ENCODE data around the gene ANTXR1. TPM values are rescaled to one million over a fixed set of nuclear protein-coding genes. Genes with fewer than 3 reads are reported as not detected.
A peak's percentile ranks its signal among the peaks of the same experiment; 100 is the strongest.

ANTXR1 gene
- total RNA-seq, 1 donor from 2014 or later: not detected

DNA sequence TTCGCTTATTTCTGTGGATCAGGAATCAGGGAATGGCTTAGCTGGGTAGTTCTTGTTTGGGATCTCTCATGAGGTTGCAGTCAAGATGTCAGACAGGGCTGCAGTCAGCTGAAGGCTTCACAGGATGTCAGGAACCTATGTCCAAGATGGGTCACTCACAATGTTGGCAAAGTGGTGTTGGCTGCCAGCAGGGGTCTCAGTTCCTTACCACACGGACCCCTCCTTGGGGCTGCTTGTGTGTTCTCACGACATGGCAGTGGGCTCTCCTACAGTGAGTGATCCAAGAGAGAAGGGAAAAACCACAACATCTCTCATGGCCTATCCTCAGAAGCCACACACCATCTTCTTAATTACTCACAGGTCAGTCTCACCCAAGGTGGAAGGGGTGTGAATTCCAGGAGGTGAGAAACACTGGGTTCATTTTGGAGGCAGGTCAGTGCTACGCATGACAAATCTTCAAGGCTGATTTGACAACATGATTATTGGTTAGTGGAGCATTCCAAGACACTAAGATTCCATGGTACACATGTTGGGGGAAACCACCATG is 1.3 kb upstream of the ANTXR1 start:
- Mint-ChIP-seq H3K4me1 (ENCODE audit: low read depth) (peaks cover 10% of the 10 kb centered on the region), H3K36me3 (ENCODE audit: low read depth) (no peaks in the 10 kb centered on the region), H3K4me3 (ENCODE audit: low read depth) (no peak overlapping the region), H3K27me3 (ENCODE audit: low read depth) (peaks cover 53% of the 10 kb centered on the region), H3K9me3 (no peaks in the 10 kb centered on the region), H3K27ac (no peak overlapping the region)
- DNase-seq (ENCODE audit: low spot score): no peak
- intact Hi-C loops (cut with micrococcal nuclease): loop anchor here (5.0 to 10.0 kb wide), 3 partner anchors 69 to 547 kb away; partner anchors contain the start of genes APLF and FBXO48

DNA sequence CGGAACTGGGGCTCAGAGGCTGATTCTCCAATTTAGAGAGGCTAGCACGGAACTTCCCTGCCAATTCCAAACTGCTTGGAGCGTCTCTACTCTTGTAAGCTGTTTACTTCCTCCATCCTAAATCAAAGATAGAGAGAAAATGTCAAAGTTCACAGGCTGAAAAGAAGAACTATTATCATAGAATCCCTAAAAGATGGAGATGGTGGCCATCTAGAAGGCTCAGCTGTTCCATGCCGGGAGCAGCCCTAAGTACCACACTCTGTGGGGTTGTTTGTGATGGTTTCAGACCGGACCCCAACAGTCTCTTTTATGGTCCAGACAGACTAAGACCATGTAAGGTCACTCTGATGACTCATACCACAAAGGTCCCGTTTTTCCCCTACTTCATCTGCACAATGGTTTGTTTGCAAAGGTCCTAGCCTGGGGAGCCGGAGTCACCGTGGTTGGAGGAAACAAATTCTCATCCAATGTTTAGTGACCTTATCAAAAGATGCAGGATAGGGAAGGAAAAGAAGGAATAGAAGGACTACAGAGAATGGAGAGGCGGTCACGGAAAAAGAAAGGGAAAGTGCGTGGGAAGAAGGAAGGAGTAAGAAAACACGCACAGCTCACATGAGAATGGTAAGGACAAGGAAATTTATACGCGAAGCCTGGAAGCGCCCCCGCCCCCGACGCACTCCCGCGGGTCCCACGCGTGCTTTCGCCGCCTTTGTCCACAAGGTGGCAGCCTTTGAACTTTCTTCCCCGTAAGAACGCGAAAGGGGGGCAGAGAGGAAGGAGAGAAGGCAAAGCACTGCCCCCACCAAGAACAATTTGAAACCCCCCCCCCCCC is 453 bp upstream of the ANTXR1 start:
- DNase-seq (ENCODE audit: low spot score): no peak
- Mint-ChIP-seq H3K4me1 (ENCODE audit: low read depth) (peaks cover 10% of the 10 kb centered on the region), H3K27me3 (ENCODE audit: low read depth) (peaks cover 61% of the 10 kb centered on the region), H3K36me3 (ENCODE audit: low read depth) (no peaks in the 10 kb centered on the region), H3K27ac (no peak overlapping the region), H3K9me3 (no peaks in the 10 kb centered on the region), H3K4me3 (ENCODE audit: low read depth) (peak overlapping the region; percentile 75)
- intact Hi-C loops (cut with micrococcal nuclease): loop anchor here (5.0 to 10.0 kb wide), 3 partner anchors 70 to 548 kb away; partner anchors contain the start of genes APLF and FBXO48

DNA sequence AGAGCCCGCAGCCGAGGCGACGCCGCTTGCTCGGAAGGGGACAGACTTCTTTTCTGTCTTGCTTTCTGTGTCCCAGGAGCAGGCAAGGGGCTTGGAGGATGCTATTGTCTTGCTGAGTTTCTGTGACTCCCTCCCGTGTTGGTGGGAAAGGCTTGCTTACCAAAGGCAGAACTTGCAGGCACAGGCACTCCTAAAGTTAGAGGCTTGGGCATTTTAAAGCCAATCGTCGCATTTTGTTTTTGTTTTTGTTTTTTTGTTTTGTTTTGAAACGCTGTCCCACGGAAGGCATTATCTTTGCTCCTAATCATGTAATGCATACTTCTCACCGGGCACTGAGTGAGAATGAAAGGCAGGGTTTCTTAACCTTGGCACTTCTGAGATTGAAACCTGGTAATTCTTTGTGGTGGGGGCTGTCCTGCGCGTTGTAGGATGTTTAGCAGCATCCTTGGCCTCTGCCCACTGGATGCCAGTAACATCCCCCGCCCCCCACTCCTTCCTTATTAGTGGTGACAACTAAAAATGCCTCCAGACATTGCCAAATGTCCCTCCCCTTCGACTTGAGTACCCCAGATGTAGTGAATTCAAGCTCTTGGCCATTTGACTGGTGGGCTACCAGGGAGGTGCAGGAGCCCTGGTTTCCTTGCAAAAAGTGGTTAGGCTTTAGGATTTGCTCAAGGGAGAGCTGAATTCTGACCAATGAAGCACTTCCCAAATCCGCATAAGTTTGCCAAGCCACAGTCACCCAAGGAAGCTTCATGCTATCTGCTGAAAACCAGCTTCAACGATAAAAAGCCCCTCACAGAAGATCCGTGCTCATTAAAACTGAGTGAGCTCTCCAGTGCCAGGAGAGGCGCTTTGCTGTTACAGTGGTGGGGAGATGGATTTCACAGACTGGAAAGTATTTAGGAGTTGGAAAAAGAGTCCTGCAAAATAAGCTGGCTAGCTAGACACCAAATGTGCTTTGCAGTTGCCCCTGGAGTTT is 1.2 kb downstream of the ANTXR1 start:
- intact Hi-C loops (cut with micrococcal nuclease): loop anchor here (2.0 to 10.0 kb wide), 4 partner anchors 41 to 549 kb away; partner anchors contain the start of genes APLF and FBXO48
- Mint-ChIP-seq H3K36me3 (ENCODE audit: low read depth) (no peaks in the 10 kb centered on the region), H3K27me3 (ENCODE audit: low read depth) (peaks cover 64% of the 10 kb centered on the region), H3K4me1 (ENCODE audit: low read depth) (peaks cover 10% of the 10 kb centered on the region), H3K27ac (no peak overlapping the region), H3K9me3 (no peaks in the 10 kb centered on the region), H3K4me3 (ENCODE audit: low read depth) (peak overlapping the region; percentile 75)
- no peak for DNase-seq (ENCODE audit: low spot score)

DNA sequence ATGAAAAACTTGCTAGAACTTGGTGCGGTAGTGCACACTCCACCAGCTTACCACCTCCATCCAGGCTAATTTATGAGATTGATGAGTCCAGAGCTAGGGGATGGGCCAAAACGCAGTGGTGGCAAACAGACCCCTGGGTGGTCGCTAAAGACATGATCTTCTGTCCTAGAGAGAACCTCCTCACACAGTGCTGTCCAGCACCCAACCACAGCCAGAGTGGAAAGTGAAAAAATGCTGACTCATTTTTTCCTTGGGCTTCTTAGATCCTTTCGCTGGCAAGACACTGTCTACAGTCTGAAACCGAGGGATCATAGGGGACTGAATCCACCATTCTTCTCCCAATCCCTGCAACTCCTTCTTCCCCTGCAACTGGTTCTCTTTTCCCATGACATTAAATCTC is 4.1 kb downstream of the ANTXR1 start:
- Mint-ChIP-seq H3K4me1 (ENCODE audit: low read depth) (peaks cover 10% of the 10 kb centered on the region), H3K27me3 (ENCODE audit: low read depth) (peaks cover 57% of the 10 kb centered on the region), H3K36me3 (ENCODE audit: low read depth) (no peaks in the 10 kb centered on the region), H3K27ac (no peak overlapping the region), H3K9me3 (no peaks in the 10 kb centered on the region), H3K4me3 (ENCODE audit: low read depth) (no peak overlapping the region)
- intact Hi-C loops (cut with micrococcal nuclease): loop anchor here (10.0 kb wide), 1 partner anchor 552 kb away; the partner anchor contains the start of genes APLF and FBXO48
- no peak for DNase-seq (ENCODE audit: low spot score)

DNA sequence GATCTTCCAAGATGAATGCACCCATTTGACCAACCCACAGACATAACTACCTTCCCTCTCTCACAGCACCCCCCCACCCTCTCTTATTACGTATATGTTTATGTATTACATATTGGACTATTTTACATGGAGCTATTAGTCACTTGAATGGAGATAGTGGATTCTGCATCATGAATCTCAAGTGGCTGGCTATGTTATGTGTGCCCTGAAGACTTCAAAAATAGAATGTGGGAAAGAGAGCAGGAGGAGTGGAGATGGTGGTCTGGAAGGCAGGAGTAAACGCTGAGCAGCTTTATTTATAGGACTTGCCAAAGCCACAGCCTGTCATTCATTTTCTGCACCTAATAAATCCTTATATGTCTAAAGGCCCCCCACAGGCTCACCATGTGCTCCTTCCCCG is 4.9 kb downstream of the ANTXR1 start:
- intact Hi-C loops (cut with micrococcal nuclease): loop anchor here (10.0 kb wide), 1 partner anchor 553 kb away; the partner anchor contains the start of genes APLF and FBXO48
- DNase-seq (ENCODE audit: low spot score): no peak
- Mint-ChIP-seq H3K36me3 (ENCODE audit: low read depth) (no peaks in the 10 kb centered on the region), H3K9me3 (no peaks in the 10 kb centered on the region), H3K27me3 (ENCODE audit: low read depth) (peaks cover 50% of the 10 kb centered on the region), H3K27ac (no peak overlapping the region), H3K4me3 (ENCODE audit: low read depth) (no peak overlapping the region), H3K4me1 (ENCODE audit: low read depth) (peaks cover 5% of the 10 kb centered on the region)

DNA sequence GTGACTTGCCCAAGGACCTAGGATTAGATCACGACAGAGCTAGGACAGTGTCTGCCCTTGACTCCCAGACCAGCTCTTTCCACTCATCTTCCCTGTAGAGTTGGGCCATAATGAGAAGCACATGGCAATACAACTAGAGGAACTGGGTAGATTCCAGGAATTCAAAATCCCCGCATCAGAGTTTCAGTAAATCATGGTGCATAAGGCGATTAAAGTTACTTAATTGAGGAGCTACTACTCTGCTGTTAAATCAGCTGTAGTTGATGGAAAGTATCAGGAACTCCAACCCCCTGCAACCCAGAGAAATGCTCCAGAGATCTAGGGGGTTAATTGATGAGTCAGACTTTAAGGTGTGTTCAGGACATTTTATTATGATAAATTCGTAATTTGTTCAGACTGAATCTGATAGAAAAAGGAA is 5.7 kb downstream of the ANTXR1 start:
- H3K9me3 Mint-ChIP-seq: no peaks in the 10 kb centered on the region
- intact Hi-C loops (cut with micrococcal nuclease): loop anchor here (10.0 kb wide), 1 partner anchor 554 kb away; the partner anchor contains the start of genes APLF and FBXO48
- H3K4me3 Mint-ChIP-seq (ENCODE audit: low read depth): no peak overlapping the region
- no peak overlapping the region for H3K27ac Mint-ChIP-seq
- peaks cover 4% of the 10 kb centered on the region for H3K4me1 Mint-ChIP-seq (ENCODE audit: low read depth)
- H3K27me3 Mint-ChIP-seq (ENCODE audit: low read depth): peaks cover 45% of the 10 kb centered on the region
- DNase-seq (ENCODE audit: low spot score): no peak
- no peaks in the 10 kb centered on the region for H3K36me3 Mint-ChIP-seq (ENCODE audit: low read depth)

DNA sequence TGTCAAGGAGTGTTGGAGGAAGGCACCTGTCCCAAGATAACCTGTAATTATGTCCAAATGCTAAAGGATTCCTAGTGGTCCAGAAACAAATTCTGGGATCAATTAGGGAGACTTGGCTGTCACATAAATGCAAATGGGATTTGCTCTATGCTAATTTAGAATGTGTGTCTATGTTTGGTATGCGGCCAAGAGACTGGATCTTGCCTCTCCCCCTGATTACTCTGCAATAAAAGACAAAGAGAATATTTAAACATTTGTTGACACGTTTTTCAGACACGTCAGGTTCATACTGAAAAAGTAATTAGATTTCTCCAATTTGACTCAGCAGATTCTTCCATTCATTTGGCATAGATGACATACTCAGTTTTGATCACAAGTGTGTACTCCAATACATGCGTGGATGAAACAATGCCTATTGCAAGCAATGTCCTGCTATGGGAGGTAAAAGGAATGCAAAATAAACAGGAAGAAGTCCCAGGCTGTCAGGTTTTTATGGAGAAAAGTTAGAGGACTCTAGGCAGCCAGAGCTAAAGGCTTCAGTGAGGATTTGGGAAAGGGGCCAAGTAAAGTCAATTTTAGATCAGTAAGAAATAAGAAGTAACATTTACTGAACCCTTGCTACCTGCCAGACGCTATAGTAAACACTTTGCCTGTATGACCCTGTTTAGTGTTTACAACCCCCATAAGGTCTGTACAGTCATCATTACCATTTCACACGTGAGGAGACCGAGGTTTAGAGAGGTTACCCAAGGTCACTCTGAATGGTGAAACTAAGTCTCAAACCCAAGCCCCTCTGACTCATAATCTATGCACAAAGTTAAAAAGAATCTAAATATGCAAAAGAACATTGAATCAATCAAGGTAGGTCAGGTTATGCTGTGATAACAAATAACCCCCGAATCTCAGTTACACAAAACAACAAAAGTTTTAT is 7.8 kb downstream of the ANTXR1 start:
- intact Hi-C loops (cut with micrococcal nuclease): no loop called here
- H3K36me3 Mint-ChIP-seq (ENCODE audit: low read depth): no peaks in the 10 kb centered on the region
- no peaks in the 10 kb centered on the region for H3K4me1 Mint-ChIP-seq (ENCODE audit: low read depth)
- H3K4me3 Mint-ChIP-seq (ENCODE audit: low read depth): no peak overlapping the region
- no peaks in the 10 kb centered on the region for H3K9me3 Mint-ChIP-seq
- DNase-seq (ENCODE audit: low spot score): no peak
- no peak overlapping the region for H3K27ac Mint-ChIP-seq
- peaks cover 31% of the 10 kb centered on the region for H3K27me3 Mint-ChIP-seq (ENCODE audit: low read depth)

DNA sequence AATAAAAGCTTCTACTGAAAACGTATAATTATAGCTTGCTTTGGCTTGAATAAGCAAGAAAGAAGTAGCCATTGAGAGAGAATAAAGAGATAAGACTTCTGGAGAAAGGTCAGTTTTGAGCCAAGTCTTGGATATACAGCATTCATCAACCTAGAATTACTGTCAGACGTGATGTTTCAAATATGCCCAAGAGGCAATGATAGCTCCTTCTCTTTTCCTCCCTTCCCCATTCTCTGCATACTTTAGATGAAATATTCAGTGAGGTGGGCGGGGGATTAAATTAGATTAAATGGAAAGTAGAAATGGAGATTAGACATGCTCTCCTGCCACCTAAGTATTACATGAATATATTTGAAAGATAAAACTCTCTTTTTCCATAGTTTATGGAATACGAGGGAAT is 8.7 kb downstream of the ANTXR1 start:
- Mint-ChIP-seq H3K27me3 (ENCODE audit: low read depth) (peaks cover 33% of the 10 kb centered on the region), H3K36me3 (ENCODE audit: low read depth) (no peaks in the 10 kb centered on the region), H3K9me3 (no peaks in the 10 kb centered on the region), H3K4me3 (ENCODE audit: low read depth) (no peak overlapping the region), H3K4me1 (ENCODE audit: low read depth) (no peaks in the 10 kb centered on the region), H3K27ac (no peak overlapping the region)
- DNase-seq (ENCODE audit: low spot score): no peak
- intact Hi-C loops (cut with micrococcal nuclease): no loop called here

DNA sequence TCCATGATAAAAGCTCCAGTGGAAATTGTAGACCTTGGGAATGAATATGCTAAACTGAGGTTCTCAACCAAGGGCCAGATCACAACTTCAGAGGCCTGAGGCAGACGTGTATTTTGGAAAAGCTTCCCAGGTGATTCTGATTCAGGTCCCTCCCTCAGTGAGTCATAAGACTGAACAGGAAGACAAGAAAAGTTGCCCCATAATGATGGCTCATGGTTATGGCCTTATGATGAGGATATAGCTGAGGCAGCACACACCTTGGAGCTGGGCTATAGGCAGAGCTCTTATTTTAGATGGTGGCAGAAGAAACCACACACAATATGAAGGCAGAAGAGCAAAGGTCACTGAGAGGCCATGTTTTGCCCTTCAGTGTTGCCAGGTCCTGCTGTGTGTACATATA is 9.6 kb downstream of the ANTXR1 start:
- no peaks in the 10 kb centered on the region for H3K36me3 Mint-ChIP-seq (ENCODE audit: low read depth)
- H3K27me3 Mint-ChIP-seq (ENCODE audit: low read depth): peaks cover 29% of the 10 kb centered on the region
- H3K27ac Mint-ChIP-seq: no peak overlapping the region
- H3K4me3 Mint-ChIP-seq (ENCODE audit: low read depth): no peak overlapping the region
- H3K9me3 Mint-ChIP-seq: no peaks in the 10 kb centered on the region
- H3K4me1 Mint-ChIP-seq (ENCODE audit: low read depth): no peaks in the 10 kb centered on the region
- intact Hi-C loops (cut with micrococcal nuclease): no loop called here
- no peak for DNase-seq (ENCODE audit: low spot score)

DNA sequence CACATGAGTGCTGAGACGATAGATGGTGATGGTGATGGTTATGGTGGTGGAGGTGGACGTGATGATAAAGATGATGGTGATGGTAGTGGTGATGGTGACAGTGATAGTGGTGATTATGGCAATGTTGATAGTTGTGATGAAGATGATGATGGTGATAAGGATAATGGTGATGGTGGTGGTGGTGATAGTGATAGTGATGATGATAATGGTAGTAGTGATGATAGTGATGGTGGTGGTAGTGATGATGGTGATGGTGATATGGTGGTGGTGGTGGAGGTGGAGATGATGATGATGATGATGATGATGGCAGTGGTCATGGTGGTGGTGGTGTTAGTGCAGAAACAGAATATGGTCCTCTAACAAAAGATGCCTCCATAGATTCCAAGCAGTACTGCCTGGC is 10.3 kb downstream of the ANTXR1 start:
- intact Hi-C loops (cut with micrococcal nuclease): no loop called here
- H3K27ac Mint-ChIP-seq: no peak overlapping the region
- no peaks in the 10 kb centered on the region for H3K9me3 Mint-ChIP-seq
- H3K4me1 Mint-ChIP-seq (ENCODE audit: low read depth): no peaks in the 10 kb centered on the region
- no peaks in the 10 kb centered on the region for H3K36me3 Mint-ChIP-seq (ENCODE audit: low read depth)
- no peak for DNase-seq (ENCODE audit: low spot score)
- H3K27me3 Mint-ChIP-seq (ENCODE audit: low read depth): peaks cover 29% of the 10 kb centered on the region
- no peak overlapping the region for H3K4me3 Mint-ChIP-seq (ENCODE audit: low read depth)

DNA sequence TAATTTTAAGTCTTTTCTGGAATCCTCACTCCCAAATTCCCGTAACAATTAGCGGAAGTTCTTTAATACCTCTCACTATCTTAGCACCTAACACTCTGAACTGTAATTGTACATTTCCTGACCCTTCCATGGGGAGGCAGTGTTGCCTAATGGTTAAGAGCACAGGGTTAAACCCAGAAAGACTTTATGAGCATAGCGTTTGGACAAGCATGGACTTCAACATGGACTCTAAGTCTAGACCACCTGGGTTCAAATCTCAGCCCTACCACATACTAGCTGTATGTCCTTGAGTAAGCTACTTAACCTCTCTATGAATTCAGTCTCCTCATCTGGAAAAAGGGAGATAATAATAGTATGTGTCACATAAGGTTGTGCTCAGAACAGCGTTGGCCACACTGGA is 13.0 kb downstream of the ANTXR1 start:
- no peak overlapping the region for H3K27ac Mint-ChIP-seq

More for the DNA sequence above, 13.0 kb downstream of the ANTXR1 start:
- H3K36me3 Mint-ChIP-seq (ENCODE audit: low read depth): no peaks in the 10 kb centered on the region
- H3K4me1 Mint-ChIP-seq (ENCODE audit: low read depth): no peaks in the 10 kb centered on the region
- no peak for DNase-seq (ENCODE audit: low spot score)
- H3K9me3 Mint-ChIP-seq: no peaks in the 10 kb centered on the region
- intact Hi-C loops (cut with micrococcal nuclease): loop anchor here (1.0 kb wide), 1 partner anchor 281 kb away; no protein-coding TSS in a partner anchor
- H3K27me3 Mint-ChIP-seq (ENCODE audit: low read depth): peaks cover 25% of the 10 kb centered on the region
- H3K4me3 Mint-ChIP-seq (ENCODE audit: low read depth): no peak overlapping the region
